Spleen (tissue), 7 donors: ENCODE measurements around the gene GRM1.

Experiments used
- CTCF ChIP-seq, 11 experiments: fragments of 200-600 bp in 7 of 11; fragments of 450-650 bp in 4 of 11; sonication (generic) in 4 of 11; IDR thresholded peaks in 8 of 11; conservative IDR thresholded peaks in 3 of 11; 1 replicate in 7 of 11; 2 replicates in 4 of 11; pipeline versions ENCODE4 v1.4.0 to v1.8.0; 2016 to 2021; ENCODE audit warnings: antibody characterized with exemption in 11 of 11, inconsistent platforms in 4 of 11, mild to moderate bottlenecking in 1 of 11
- POLR2AphosphoS5 ChIP-seq, 3 donors: sonication (generic); formaldehyde crosslinking; IDR thresholded peaks; one replicate each; pipeline ENCODE4 v1.5.1; 2017; ENCODE audit warnings: antibody characterized with exemption in 3 of 3
- donor health status: DM: no; HTN: no; CAD: no; lungs with moderate emphysema.
- donor health status: DM: no; HTN: no; CAD: no.
- donor health status: DM: no; HTN: no; CAD: no.

- TF ChIP-seq CTCF (IDR thresholded peaks at IDR 0.05 in 8 of 11, conservative IDR thresholded peaks at IDR 0.05 in 3 of 11) (no peak), POLR2AphosphoS5 (IDR thresholded peaks at IDR 0.05) (no peak)
Observed at GRCh38 chr6:146189131-146189530, 160.3 kb downstream of the GRM1 start.
